GM19467 (cell line): ENCODE results near the gene MX2.
A peak's percentile ranks its signal among the peaks of the same experiment; 100 is the strongest.
"Not testable (repeated sequence)": the region's sequence is repeated elsewhere in the genome, so short reads cannot be mapped to it uniquely, and the experiment has no call there.

Source experiments
- ATAC-seq: cut with Tn5 transposase; IDR thresholded peaks from one replicate; pipeline ENCODE4 v1.9.1; 2021; ENCODE audit warnings: mild to moderate bottlenecking, moderate library complexity; ENCODE audit not compliant: unreplicated experiment

Gene MX2, protein sequence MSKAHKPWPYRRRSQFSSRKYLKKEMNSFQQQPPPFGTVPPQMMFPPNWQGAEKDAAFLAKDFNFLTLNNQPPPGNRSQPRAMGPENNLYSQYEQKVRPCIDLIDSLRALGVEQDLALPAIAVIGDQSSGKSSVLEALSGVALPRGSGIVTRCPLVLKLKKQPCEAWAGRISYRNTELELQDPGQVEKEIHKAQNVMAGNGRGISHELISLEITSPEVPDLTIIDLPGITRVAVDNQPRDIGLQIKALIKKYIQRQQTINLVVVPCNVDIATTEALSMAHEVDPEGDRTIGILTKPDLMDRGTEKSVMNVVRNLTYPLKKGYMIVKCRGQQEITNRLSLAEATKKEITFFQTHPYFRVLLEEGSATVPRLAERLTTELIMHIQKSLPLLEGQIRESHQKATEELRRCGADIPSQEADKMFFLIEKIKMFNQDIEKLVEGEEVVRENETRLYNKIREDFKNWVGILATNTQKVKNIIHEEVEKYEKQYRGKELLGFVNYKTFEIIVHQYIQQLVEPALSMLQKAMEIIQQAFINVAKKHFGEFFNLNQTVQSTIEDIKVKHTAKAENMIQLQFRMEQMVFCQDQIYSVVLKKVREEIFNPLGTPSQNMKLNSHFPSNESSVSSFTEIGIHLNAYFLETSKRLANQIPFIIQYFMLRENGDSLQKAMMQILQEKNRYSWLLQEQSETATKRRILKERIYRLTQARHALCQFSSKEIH

GRCh38 chr21:41361786-41362604, at the start of gene MX2:
Gene MX2 (plus strand): TSS chr21:41362027. CDS start chr21:41376907, 14,880 bp downstream.
- ATAC-seq, result peak; percentile 46

- not testable (repeated sequence) for ATAC-seq
Observed at GRCh38 chr21:41313285-41314164, 48.3 kb upstream of the MX2 start.

DNA sequence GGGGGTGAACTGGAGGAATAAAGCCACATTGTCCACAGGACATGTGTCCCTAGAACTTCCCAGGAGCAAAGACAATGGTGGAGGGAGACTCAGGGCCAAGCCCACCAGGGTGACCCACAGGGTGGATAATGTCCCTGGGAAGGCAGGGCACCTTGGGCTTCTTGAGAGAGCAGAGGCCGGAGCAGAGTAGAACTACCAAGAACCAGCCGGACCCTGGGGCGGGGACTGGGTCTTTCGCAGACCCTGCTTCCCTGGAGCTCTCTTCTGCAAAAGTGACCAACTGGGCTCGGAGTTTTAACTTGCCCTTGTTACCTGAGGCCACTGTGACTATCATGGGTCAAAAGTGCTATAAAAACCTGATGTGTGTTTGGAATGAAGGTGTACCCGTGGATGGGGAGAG, 46.1 kb upstream of the MX2 start:
- ATAC-seq, result no peak

- no peak for ATAC-seq
Observed at GRCh38 chr21:41316200-41317062, 45.4 kb upstream of the MX2 start, which contains the start of gene FAM3B. Gene FAM3B (plus strand): TSS chr21:41316801. CDS start chr21:41316880, 79 bp downstream.

GRCh38 chr21:41317063-41317392, 44.8 kb upstream of the MX2 start:
- ATAC-seq, result no peak

- ATAC-seq, result no peak
Observed at GRCh38 chr21:41317458-41317857, 44.4 kb upstream of the MX2 start.

DNA sequence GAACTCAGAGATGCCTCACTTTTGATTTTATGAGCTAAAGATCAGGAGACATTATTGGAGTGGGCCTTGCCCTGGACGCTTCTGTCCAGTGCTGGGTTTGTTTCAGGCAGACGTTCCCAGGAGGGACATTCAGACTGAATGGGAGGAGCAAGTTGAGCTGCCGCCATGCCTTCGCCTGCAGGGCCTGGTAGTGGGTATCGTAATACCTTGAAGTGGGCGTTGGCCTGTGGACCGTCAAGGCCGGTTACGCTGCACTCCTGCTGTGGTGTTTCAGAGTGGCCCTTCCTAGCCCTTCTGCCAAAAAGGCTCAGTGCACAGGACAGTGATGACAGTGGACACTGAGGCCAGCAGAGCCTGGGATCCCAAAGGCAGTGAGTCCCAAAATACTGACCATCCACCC, 43.6 kb upstream of the MX2 start:
- ATAC-seq, result no peak

DNA sequence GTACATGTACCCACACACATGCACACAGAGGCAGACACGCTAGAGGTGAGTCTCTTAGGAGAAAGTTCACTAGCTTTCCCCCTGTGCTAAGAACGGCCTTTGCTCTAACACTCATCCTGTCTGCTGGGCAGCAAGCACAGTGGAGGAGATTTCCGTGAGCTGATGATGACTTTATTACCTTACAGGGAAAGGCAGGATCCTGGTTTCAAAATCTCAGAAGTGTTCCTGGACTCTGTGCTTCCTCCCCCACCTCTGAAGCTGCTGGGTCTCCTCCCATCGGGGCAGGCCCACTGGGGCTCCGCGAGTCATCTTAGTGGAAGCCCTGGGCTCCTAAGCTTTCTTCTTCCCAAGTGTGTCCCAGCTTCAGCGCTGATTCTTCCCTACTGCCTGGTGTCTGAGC, 42.6 kb upstream of the MX2 start:
- ATAC-seq, result no peak

DNA sequence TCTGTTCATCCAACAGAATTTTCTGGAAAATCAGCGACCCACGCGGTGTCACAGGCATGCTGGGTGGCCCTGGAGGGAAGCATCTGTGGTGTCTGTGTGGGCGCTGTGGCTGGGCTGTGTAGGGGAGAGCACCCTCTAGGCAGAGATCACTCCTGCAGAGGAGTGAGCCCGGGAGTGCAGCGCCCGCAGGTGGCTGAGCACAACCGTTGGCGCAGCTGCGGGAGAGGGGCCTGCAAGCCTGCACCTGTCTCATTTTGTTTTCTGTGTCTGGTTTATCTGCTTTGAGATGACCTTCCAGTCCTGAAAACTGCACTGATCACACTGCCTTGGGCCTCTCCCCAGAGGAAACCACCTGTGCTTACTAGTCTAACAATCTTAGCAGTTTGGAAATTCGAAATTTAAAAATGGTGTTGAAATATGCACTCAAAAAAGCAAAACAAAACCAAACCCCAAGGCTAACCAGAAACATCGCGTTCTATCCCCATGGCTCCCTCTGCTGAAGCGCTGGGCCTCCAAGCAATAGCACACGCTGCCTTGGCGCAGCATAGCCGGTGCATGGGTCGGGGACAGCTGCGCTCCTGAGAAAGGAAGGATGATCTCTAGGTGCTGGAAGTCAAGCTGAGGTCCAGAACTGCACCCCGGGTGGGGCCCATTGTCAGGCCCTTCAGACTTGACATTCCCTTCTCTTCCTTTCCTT, 40.5 kb upstream of the MX2 start:
- ATAC-seq, result no peak

- no peak for ATAC-seq
Observed at GRCh38 chr21:41321908-41322495, 39.8 kb upstream of the MX2 start.

GRCh38 chr21:41322496-41323382, 39.1 kb upstream of the MX2 start:
- ATAC-seq, result no peak

DNA sequence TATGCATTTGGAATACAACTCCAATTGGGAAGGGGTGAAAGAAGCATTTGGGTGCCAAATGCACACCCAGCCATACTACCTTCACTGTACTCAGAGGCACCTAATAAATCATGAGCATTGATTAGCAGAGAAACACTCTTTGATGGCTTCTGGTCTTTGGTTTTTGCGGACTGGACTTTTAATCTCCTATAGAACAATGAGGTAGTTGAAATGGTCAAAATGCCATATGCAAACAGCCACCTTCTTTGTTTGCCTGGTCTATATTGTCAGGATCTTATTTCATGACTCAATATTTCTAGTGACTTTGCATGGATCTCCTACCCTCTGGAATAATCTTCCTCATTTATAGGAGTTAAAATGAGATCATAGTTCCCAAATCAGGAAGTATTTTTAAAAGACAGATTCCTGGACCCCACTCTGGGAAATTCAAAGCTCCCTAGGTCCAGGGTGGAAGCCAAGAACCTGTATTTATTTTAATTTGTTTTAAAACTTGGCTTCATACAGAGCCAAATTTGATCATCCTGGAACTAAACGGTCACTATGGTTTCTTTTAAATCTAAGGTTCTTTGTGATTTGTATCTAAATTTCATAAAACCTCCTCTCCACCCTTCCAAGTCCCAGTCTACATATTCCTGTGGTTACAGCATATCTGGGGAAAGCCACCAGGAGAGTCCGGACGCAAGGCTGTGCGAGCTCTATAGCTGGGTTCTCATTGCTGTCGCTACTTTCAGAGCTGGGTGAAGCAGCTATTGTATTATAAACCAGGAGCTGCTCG, 36.5 kb upstream of the MX2 start:
- no peak for ATAC-seq

- ATAC-seq, result no peak
Observed at GRCh38 chr21:41326414-41327080, 35.3 kb upstream of the MX2 start.

- ATAC-seq, result no peak
Observed at GRCh38 chr21:41327753-41328152, 34.1 kb upstream of the MX2 start.

DNA sequence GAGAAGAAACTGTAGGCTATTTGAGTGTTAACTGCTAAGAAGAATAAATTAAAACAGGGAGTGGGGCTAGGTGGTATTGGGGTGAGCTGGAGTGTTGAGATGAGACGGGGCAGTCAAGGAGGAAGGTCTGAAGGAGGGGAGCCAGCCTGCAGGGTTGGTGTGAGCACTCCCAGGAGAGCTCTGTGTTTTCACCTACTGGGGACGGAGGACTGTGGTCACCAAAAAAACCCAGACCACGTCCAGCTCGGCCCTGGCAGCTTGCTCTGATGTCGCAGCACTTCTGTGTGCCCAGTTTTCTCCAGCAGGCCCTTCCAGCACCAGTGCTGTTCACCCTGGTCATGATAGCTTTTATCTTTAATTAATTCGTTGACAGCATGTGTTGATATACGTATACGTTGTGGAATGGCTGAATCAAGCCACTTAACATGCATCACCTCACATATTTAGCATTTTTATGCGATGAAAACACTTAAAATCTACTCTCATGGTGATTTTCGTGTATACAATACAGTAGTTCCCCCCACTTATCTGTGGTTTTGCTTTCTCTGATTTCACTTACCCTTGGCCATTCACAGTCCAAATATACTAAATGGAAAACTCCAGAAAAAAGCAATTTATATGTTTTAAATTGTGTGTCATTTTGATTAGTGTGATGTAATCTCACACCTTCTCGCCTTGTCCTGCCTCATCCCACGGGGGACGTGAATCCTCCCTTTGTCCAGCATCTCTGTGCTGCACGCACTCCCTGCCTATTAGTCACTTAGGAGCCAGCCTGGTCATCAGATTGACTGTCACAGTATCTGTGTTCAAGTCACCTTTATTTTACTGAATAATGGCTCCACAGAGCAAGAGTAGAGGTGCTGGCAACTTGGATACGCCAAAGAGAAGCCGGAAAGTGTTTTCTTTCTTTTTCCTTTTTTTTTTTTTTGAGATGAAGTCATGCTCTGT, 32.9 kb upstream of the MX2 start:
- ATAC-seq, result no peak
